Measurements from ENCODE around the gene CD47. TPM values are rescaled to one million over a fixed set of nuclear protein-coding genes. Genes with fewer than 3 reads are reported as not detected.

CD47 gene
- total RNA-seq, 1 experiment from 2014 or later: 42.5 TPM

DNA sequence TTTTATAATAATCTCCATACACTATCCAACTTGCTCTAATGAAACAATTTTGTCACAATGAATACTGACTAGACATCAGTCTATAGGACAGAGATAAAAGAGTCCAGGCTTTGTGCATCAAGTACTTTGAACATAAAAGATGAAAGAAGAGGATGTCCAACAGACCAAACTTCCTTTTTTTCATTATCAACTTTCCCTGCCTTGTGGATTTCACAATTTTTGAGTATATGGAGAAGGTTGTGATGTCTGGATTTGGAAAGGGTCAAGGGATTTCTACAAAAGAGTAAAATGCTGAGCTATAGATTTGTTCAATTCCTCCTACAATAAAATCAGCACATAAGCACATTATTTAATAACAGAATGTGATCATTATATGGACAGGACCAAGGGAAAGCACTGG is 25.7 kb downstream of the CD47 start:
- no peak overlapping the region for H3K27ac ChIP-seq (ENCODE audit: low read depth, low read length)
- RAD21 ChIA-PET (ENCODE audit: low non-redundant PET in 1 of 2, low total read pairs in 2 of 2, uncharacterized antibody in 2 of 2, unreplicated experiment in 2 of 2): no interaction called here
- intact Hi-C loops (cut with micrococcal nuclease): no loop called here
- no peaks in the 10 kb centered on the region for H3K9me2 ChIP-seq (ENCODE audit: insufficient read depth)
- H3K9ac ChIP-seq (ENCODE audit: low read length): no peak overlapping the region
- no peaks in the 10 kb centered on the region for H3K36me3 ChIP-seq (ENCODE audit: control insufficient read depth in 1 of 2, insufficient read depth in 2 of 2, low read length in 2 of 2)
- no peaks in the 10 kb centered on the region for H4K20me1 ChIP-seq (ENCODE audit: insufficient read depth)
- CTCF ChIA-PET: no interaction called here
- no TSS peak for BruUV-seq (replicated peaks)
- H2AFZ ChIP-seq (ENCODE audit: low read depth, low read length, poor library complexity, severe bottlenecking): no peak overlapping the region
- POLR2A ChIA-PET: no interaction called here
- H3K4me1 ChIP-seq (ENCODE audit: control insufficient read depth in 1 of 2, insufficient read depth in 2 of 2, low read length in 2 of 2): no peaks in the 10 kb centered on the region
- ATAC-seq: no peak
- H3K4me2 ChIP-seq (ENCODE audit: low read length): no peak overlapping the region
- DNase-seq (ENCODE audit: low read depth, low spot score): no peak
- H3K79me2 ChIP-seq (ENCODE audit: insufficient read depth, low read length): no peaks in the 10 kb centered on the region
- no peaks in the 10 kb centered on the region for H3K9me3 ChIP-seq (ENCODE audit: control insufficient read depth in 1 of 2, insufficient read depth in 1 of 2, low read depth in 1 of 2, low read length in 2 of 2)
- H3K27me3 ChIP-seq (ENCODE audit: insufficient read depth, low read length): no peaks in the 10 kb centered on the region
- TF ChIP-seq, protein P1, sequence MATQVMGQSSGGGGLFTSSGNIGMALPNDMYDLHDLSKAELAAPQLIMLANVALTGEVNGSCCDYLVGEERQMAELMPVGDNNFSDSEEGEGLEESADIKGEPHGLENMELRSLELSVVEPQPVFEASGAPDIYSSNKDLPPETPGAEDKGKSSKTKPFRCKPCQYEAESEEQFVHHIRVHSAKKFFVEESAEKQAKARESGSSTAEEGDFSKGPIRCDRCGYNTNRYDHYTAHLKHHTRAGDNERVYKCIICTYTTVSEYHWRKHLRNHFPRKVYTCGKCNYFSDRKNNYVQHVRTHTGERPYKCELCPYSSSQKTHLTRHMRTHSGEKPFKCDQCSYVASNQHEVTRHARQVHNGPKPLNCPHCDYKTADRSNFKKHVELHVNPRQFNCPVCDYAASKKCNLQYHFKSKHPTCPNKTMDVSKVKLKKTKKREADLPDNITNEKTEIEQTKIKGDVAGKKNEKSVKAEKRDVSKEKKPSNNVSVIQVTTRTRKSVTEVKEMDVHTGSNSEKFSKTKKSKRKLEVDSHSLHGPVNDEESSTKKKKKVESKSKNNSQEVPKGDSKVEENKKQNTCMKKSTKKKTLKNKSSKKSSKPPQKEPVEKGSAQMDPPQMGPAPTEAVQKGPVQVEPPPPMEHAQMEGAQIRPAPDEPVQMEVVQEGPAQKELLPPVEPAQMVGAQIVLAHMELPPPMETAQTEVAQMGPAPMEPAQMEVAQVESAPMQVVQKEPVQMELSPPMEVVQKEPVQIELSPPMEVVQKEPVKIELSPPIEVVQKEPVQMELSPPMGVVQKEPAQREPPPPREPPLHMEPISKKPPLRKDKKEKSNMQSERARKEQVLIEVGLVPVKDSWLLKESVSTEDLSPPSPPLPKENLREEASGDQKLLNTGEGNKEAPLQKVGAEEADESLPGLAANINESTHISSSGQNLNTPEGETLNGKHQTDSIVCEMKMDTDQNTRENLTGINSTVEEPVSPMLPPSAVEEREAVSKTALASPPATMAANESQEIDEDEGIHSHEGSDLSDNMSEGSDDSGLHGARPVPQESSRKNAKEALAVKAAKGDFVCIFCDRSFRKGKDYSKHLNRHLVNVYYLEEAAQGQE (IDR thresholded peaks at IDR 0.05; ENCODE audit: low read depth): no peak
- TF ChIP-seq ELF1 (IDR thresholded peaks at IDR 0.05; ENCODE audit: borderline replicate concordance, low read depth) (no peak), RAD21 (IDR thresholded peaks at IDR 0.05; ENCODE audit: low read depth) (no peak), SRF (IDR thresholded peaks at IDR 0.05; ENCODE audit: low read depth) (no peak), ZFX (IDR thresholded peaks at IDR 0.05) (no peak), EGR1 (IDR thresholded peaks at IDR 0.05; ENCODE audit: low read depth) (no peak), CEBPB (IDR thresholded peaks at IDR 0.05; ENCODE audit: low read depth) (no peak), EZH2phosphoT487 (IDR thresholded peaks at IDR 0.05; ENCODE audit: borderline replicate concordance) (no peak), SIN3A (IDR thresholded peaks at IDR 0.05; ENCODE audit: low read depth) (no peak), POLR2AphosphoS5 (IDR thresholded peaks at IDR 0.05; ENCODE audit: low read depth, low read length) (no peak)
- TF ChIP-seq, protein P2, sequence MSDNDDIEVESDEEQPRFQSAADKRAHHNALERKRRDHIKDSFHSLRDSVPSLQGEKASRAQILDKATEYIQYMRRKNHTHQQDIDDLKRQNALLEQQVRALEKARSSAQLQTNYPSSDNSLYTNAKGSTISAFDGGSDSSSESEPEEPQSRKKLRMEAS (IDR thresholded peaks at IDR 0.05): no peak
- TF ChIP-seq, protein P3, sequence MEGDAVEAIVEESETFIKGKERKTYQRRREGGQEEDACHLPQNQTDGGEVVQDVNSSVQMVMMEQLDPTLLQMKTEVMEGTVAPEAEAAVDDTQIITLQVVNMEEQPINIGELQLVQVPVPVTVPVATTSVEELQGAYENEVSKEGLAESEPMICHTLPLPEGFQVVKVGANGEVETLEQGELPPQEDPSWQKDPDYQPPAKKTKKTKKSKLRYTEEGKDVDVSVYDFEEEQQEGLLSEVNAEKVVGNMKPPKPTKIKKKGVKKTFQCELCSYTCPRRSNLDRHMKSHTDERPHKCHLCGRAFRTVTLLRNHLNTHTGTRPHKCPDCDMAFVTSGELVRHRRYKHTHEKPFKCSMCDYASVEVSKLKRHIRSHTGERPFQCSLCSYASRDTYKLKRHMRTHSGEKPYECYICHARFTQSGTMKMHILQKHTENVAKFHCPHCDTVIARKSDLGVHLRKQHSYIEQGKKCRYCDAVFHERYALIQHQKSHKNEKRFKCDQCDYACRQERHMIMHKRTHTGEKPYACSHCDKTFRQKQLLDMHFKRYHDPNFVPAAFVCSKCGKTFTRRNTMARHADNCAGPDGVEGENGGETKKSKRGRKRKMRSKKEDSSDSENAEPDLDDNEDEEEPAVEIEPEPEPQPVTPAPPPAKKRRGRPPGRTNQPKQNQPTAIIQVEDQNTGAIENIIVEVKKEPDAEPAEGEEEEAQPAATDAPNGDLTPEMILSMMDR (IDR thresholded peaks at IDR 0.05 in 2 of 3, conservative IDR thresholded peaks at IDR 0.05 in 1 of 3; ENCODE audit: borderline replicate concordance in 1 of 3, insufficient read depth in 1 of 3, low read depth in 2 of 3, low read length in 2 of 3): no peak
- H3K4me3 ChIP-seq (replicated peaks in 1 of 2; ENCODE audit: low read depth in 1 of 2, low read length in 2 of 2): no peak overlapping the region
